MM.1S (cell line): ENCODE measurements around the gene EXOC5.

Experiments
- CTCF ChIP-seq: fragments of 300-600 bp; sonication (generic); IDR thresholded peaks from 2 replicates; pipeline ENCODE4 v1.5.1; 2016; ENCODE audit warnings: antibody characterized with exemption, low read length, mixed read lengths
- EZH2 ChIP-seq: fragments of 300-600 bp; sonication (generic); optimal IDR thresholded peaks from 2 replicates; pipeline ENCODE3; 2017; ENCODE audit warnings: low read depth, mild to moderate bottlenecking, antibody characterized with exemption, low read length, mixed read lengths
- EZH2phosphoT487 ChIP-seq: fragments of 300-600 bp; sonication (generic); IDR thresholded peaks from 2 replicates; pipeline ENCODE4 v1.6.1; 2018; ENCODE audit warnings: antibody characterized with exemption, low read length

GRCh38 chr14:57160333-57160732, 108.4 kb downstream of the EXOC5 start:
- TF ChIP-seq CTCF (no peak), EZH2 (no peak), EZH2phosphoT487 (no peak)
